CD4-positive, alpha-beta T cell treated with Interleukin-21 for 1 hour (primary cell): ENCODE measurements around the gene ADAMTSL3.
"Not testable (repeated sequence)": the region's sequence is repeated elsewhere in the genome, so short reads cannot be mapped to it uniquely, and the experiment has no call there.

ENCODE experiments used
- DNase-seq: peaks from one replicate; pipeline ENCODE4 v3.0.0-alpha.2; 2020

The ADAMTSL3 gene

DNA sequence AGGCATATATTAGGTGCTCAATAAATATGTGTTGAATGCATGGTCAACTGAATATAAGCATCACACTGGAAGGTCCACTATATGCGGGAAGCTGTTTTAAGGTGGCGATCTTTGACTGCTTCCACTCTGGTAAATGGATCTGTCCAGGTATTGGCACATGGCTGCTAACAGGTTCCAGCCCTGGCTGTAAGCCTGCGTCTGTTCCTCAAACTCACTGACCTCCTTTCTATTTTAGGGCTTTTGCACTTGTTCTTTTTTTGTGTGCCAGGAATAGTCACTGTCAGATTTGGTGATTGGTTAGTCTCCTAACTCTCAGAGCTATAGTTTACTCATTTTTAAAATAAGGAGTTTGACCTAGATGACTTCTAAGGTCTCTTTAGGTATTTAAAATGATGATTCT, 46.2 kb downstream of the ADAMTSL3 start:
- no peak for DNase-seq

DNA sequence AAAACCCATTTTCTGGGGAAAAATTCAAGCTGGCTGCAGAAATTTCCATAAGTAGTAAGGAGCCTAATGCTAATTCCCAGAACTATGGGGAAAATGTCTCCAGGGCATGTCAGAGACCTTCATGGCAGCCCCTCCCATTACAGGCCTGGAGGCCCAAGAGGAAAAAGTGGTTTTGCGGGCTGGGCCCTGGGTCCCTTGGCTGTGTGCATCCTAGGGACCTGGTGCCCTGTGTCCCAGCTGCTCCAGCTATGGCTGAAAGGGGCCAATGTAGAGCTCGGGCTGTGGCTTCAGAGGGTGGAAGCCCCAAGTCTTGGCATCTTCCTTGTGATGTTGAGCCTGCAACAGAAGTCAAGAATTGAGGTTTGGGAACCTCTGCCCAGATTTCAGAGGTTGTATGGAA, 48.4 kb downstream of the ADAMTSL3 start:
- not testable (repeated sequence) for DNase-seq

- no peak for DNase-seq
These were observed 54.4 kb downstream of the ADAMTSL3 start for GRCh38 chr15:83708328-83708727.

GRCh38 chr15:83709241-83709640, 55.3 kb downstream of the ADAMTSL3 start:
- no peak for DNase-seq

- DNase-seq, result no peak
These were observed 55.9 kb downstream of the ADAMTSL3 start for GRCh38 chr15:83709811-83710210.

- no peak for DNase-seq
These were observed 56.5 kb downstream of the ADAMTSL3 start for GRCh38 chr15:83710452-83710851.

- DNase-seq, result no peak
These were observed 57.3 kb downstream of the ADAMTSL3 start for GRCh38 chr15:83711236-83711635.

DNA sequence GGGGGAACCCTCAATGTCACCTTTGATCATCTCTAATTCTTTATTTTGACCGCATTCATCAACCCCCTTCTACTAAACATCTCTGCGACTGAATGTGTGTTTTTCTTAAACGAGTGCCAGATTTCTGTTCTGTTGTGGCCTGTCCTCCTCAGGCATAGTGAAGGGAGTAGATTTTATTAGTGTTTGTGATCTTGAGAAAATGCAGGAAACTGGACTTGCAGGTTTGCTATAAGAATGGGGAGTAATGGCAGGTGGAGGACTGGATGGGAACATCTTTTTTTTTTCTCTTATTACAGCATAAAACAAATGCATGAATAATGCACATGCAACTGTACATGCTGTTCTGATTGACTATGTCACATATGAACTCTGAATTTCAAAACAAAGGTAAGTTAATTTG, 59.3 kb downstream of the ADAMTSL3 start:
- no peak for DNase-seq

DNA sequence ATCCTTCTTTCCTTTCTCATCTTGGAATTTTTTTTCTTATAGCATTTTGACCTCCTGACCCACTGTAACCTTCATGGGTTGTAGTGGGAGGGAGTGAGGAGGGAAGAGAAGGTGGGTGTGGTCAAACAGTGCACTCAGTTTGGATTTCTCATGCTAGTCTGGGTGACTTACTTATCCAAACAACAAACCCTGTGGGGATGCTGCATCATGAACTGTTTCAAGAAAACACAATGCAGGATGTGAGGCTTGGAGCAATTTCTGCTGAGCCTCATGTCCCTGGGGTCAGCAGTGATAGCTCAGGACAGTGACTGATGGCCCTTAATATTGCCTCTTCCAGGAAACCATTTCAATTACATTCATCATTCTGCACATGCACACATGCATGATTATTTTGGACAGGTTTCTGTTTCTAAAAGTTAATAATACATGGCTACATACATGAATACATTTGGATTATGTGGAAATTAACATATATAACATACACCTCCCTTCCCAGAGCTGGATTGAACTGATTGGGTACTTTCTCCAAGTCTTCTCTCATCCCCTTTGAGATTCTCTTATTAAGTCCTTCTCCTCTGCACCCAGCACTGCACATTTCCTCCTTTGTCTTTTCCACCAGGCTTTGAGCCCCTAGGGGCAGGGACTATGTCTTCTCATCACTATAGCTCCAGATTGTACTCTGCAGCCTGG, 61.2 kb downstream of the ADAMTSL3 start:
- DNase-seq, result no peak

DNA sequence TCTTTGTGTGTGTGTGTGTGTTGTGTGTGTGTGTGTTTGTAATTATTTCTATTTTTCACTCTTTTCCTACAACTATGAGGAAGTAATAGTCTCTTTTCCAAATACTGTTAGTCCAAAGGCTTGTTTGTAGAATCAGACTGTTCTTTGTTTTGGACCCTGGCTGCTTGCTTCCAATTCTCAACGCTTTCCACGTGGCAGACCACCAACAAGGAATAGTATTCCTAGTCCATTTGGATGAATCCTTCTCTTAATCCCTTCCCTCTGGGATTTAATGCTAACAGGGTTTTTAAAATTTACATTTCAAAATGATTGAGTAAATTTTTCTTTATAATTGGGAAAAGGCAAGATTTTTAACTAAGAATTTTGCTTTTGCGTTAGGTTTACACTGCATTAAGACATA, 62.7 kb downstream of the ADAMTSL3 start:
- no peak for DNase-seq

DNA sequence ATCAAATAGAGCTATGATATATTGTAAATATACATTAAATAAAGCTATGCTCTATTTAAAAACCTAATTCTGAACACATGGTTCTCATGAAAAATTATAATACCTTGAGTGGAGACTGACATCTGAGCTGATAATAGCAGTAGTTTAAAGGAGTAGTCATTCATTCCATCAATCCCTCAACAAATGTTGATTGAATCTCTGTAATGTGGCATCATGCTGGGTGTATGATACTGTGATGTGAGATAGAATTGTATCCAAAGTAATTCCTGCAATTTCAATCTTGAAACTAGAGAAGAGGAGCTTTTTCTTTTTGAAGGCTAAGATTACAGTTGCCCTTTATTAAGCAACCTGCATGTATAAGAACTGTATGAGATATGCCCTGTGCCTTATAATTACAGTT, 63.1 kb downstream of the ADAMTSL3 start:
- DNase-seq, result no peak

DNA sequence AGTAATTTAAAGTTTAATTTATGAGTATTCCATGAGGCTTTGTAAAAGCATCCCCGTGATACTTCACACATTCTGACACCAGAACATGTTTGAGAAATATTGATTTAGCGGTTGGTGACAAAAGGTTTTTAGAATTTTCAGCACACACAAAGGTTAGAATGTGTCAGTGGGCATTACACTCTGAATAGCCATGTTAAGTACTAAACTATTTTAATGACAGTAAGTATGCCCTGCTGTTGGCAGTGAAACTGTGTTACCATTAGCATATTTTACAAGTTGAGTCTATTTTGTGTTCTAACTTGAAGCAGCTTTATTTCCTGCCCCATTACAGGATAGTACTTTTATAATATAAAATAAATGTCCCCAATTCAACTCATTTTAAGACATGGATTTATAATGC, 66.5 kb downstream of the ADAMTSL3 start:
- DNase-seq, result no peak

DNA sequence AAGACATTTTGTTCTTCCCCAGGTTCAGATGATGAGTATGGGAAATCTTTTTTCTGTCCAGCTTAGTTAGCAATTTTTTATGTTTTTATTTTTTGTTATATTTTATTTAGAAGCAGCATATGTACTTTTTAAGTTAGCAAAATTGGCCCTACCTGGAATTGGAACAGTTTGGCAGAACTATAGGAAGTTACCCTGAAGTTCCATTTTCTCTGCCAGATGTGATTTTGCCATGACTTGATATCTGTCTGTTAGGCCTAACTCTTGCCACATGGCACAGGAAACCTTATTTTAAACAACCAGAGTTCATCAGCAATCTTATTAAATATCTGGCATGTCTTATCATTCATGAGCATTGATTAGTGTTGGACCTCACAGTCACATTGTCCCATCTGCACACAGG, 67.1 kb downstream of the ADAMTSL3 start:
- no peak for DNase-seq

- DNase-seq, result no peak
These were observed 68.1 kb downstream of the ADAMTSL3 start for GRCh38 chr15:83721981-83722380.

DNA sequence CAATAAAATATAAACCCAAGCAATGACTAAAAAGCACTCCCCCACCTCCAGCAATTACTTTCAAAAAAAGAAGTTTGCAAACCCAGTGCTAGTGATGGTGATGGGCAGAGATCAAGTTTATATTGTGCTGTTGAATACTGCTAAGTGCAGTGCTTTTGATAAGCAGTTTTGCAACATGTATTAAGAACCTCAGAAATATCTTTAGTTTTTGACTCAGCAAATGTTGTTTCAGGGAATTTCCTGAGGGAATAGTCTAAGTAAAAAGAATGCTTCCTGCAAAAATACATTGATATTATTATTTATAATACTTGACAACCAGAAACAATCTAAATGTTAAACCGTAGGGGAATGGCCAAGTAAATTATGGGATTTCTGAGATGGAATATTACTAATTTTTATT, 69.3 kb downstream of the ADAMTSL3 start:
- DNase-seq, result no peak

GRCh38 chr15:83732196-83732595, 78.3 kb downstream of the ADAMTSL3 start:
- no peak for DNase-seq

DNA sequence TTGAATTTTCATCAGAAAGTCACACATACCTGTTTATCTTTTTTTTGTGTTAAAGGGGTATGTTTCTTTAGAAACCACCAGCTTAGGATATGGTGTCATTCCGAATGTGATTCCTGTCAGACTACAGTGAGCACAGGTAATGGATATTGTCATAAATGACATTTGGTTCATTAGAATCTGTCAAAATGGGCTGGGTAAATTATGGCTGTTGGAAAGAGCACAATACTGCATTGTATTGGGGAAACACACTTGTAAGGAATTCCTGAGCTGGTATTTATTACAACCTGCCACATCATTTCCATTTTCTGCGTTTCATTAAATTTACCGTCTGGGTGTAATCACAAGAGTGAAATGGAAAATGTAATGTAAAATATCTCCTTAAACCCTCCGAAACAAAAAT, 78.8 kb downstream of the ADAMTSL3 start:
- DNase-seq, result no peak

DNA sequence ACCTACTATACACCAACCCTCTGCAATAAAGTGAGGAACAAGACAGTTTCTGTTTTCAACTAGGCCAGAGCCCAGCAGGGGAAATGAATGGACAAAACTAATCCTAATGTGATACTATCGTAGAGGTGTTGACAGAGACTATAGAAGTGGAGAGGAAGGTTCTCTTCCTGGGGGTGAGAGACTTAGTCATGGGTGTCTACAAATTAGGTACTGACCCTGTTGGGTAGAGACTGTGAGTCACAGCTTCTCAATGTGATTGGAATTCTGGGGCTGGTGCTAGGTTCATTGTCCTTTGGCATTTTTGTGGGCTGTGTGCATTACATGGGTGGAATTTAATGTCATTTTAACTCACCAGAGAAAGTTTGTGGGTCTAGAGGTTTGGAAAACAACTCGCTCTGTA, 79.3 kb downstream of the ADAMTSL3 start:
- no peak for DNase-seq

- DNase-seq, result no peak
These were observed 79.8 kb downstream of the ADAMTSL3 start for GRCh38 chr15:83733691-83734090.

- no peak for DNase-seq
These were observed 80.6 kb downstream of the ADAMTSL3 start for GRCh38 chr15:83734487-83734886.

DNA sequence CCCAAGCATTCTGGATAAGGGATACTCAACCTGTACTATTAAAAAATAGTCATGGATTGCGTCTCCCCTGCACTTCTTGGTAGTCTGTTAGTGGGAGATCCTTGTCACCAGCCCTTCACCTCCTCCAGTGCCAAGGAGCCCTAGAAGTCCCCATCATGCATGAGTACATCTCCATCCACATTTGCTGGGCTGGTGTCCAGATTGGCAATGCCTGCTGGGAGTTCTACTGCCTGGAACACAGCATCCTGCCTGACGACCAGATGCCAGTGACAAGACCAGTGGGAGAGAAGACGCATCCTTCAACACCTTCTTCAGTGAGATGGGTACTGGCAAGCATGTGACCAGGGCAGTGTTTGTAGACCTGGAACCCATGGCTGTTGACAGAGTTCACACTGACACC, 85.7 kb downstream of the ADAMTSL3 start:
- DNase-seq, result no peak

GRCh38 chr15:83745771-83746170, 91.8 kb downstream of the ADAMTSL3 start:
- DNase-seq, result no peak

DNA sequence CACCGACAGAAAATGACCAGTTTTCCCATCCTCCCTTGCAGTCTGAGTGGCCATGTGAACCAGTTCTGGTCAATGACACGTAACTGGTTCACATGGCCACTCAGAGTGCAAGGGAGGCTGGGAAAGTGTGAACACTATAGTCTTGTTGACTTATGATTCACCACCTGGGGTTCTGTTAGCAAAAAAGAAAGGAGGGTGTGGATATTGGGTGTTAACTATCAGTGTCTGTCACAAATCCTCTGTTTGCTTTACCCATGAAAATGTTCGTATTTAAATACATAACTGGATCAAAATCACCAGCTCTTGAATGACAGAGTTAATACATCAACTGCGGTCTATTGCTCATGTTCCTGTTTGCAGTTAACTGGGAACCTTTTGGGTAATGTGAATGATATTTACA, 92.3 kb downstream of the ADAMTSL3 start:
- DNase-seq, result no peak

DNA sequence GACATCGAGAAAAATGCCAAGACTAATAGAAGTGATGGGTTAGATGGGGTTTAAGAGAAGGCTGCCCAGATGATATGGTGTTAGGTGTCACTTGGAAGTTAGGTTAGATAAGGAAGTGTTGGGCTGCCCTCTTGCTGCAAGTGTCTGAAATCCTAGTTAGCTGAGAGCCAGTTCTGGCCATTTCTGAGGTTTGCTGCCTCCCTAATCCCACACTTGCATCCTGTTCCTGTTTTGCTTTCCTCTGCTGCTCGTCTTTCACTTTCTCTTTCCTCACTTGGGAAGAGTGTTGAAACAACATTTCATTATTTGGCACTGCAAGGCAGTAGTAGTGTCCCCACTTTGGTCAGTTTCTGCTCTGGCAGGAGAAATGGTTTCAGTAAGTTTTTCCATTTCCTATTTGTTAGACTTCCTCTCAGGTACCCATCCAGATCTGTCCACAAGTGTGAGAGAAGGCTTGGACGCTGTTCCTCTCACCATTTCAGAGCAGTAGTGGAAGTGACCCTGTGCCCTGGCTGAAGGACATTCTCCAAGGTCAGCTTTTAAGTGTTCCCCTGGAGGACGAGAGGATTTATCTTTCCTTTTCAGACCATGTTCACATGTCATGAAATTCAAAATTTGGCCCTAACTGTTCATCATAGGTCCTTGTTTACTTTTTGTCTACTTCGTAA, 93.3 kb downstream of the ADAMTSL3 start:
- DNase-seq, result no peak

DNA sequence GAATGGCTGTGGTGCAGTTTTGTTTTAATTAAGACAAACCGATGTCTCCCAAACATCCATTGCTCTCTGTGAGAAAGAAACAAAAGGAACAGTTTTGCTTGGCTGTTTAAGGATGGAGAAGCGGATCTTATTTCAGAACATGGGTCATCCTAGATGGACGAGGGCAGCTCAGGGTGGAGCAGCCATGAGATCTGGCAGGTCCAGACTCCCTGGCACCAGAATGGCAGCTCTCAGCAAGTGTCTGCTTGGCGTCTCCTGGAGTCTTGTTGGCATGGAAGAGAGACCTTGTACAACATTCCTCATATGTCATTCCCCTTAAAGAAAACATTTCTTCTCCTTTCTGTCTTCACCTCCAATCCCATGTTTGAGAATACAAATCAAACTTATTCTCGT, 93.8 kb downstream of the ADAMTSL3 start:
- DNase-seq, result no peak
